Measurements from ENCODE around the gene TUBGCP3. TPM values are rescaled to one million over a fixed set of nuclear protein-coding genes. Genes with fewer than 3 reads are reported as not detected.
A peak's percentile ranks its signal among the peaks of the same experiment; 100 is the strongest.

The TUBGCP3 gene
- total and polyA plus RNA-seq, 10 donors: 9.1 to 69.8 (median 48.7) TPM

GRCh38 chr13:112441226-112441625, 146.7 kb downstream of the TUBGCP3 start:
- Histone ChIP-seq H3K4me1 (peaks cover 0 to 8% (median 2%) of the 10 kb centered on the region in 6 donors), H3K27me3 (replicated peaks in 1 of 7) (peaks cover 0 to 66% (median 18%) of the 10 kb centered on the region in 7 donors), H3K36me3 (no peaks in the 10 kb centered on the region), H3K9me3 (peaks cover 0 to 20% (median 14%) of the 10 kb centered on the region in 8 donors), H3K27ac (no peak overlapping the region), H3K4me3 (no peak overlapping the region)
- WGBS, 5 donors: 80 to 89% (median 88%) methylated on average over 17 of the region's 17 CpGs
- TF ChIP-seq POLR2AphosphoS5 (IDR thresholded peaks at IDR 0.05): no peak
- no peak for TF ChIP-seq CTCF (IDR thresholded peaks at IDR 0.05 in 8 of 11, conservative IDR thresholded peaks at IDR 0.05 in 3 of 11)
- TF ChIP-seq POLR2A (IDR thresholded peaks at IDR 0.05): no peak
- peak; percentile 51 for DNase-seq
- intact Hi-C loops (cut with DNase I; ENCODE audit: low total_unique reads): loop anchor here (5.0 kb wide), 1 partner anchor 964 kb away; no protein-coding TSS in a partner anchor

- no peak for TF ChIP-seq CTCF (IDR thresholded peaks at IDR 0.05 in 8 of 11, conservative IDR thresholded peaks at IDR 0.05 in 3 of 11)
- TF ChIP-seq POLR2AphosphoS5 (IDR thresholded peaks at IDR 0.05): no peak
- no peak for TF ChIP-seq POLR2A (IDR thresholded peaks at IDR 0.05)
- no peak overlapping the region for H3K4me3 ChIP-seq
- no peak for DNase-seq
- no peaks in the 10 kb centered on the region for H3K36me3 ChIP-seq
- peaks cover 0 to 44% (median 6%) of the 10 kb centered on the region in 7 donors for H3K27me3 ChIP-seq (replicated peaks in 1 of 7)
- WGBS, 5 donors: 40 to 89% (median 84%) methylated on average over 2 of the region's 2 CpGs
- peaks cover 0 to 2% (median under 1%) of the 10 kb centered on the region in 6 donors for H3K4me1 ChIP-seq
- intact Hi-C loops (cut with DNase I; ENCODE audit: low total_unique reads): no loop called here
- peaks cover 0 to 20% (median 14%) of the 10 kb centered on the region in 8 donors for H3K9me3 ChIP-seq
- no peak overlapping the region for H3K27ac ChIP-seq
Measured at GRCh38 chr13:112438515-112438914, 149.4 kb downstream of the TUBGCP3 start.

- Histone ChIP-seq H3K36me3 (no peaks in the 10 kb centered on the region), H3K27ac (no peak overlapping the region), H3K9me3 (peaks cover 0 to 20% (median 14%) of the 10 kb centered on the region in 8 donors), H3K4me3 (no peak overlapping the region), H3K27me3 (replicated peaks in 1 of 7) (peaks cover 0 to 39% (median 2%) of the 10 kb centered on the region in 7 donors), H3K4me1 (no peaks in the 10 kb centered on the region)
- TF ChIP-seq POLR2A (IDR thresholded peaks at IDR 0.05) (no peak), CTCF (IDR thresholded peaks at IDR 0.05 in 8 of 11, conservative IDR thresholded peaks at IDR 0.05 in 3 of 11) (no peak), POLR2AphosphoS5 (IDR thresholded peaks at IDR 0.05) (no peak)
- WGBS, 5 donors: 76 to 97% (median 89%) methylated on average over 1 of the region's 1 CpG
- intact Hi-C loops (cut with DNase I; ENCODE audit: low total_unique reads): no loop called here
- DNase-seq: no peak
Measured at GRCh38 chr13:112438094-112438493, 149.9 kb downstream of the TUBGCP3 start.

- Histone ChIP-seq H3K4me1 (no peaks in the 10 kb centered on the region), H3K27ac (no peak overlapping the region), H3K9me3 (peaks cover 0 to 20% (median 14%) of the 10 kb centered on the region in 8 donors), H3K4me3 (no peak overlapping the region), H3K36me3 (no peaks in the 10 kb centered on the region), H3K27me3 (replicated peaks in 1 of 7) (peaks cover 0 to 25% (median 0%) of the 10 kb centered on the region in 7 donors)
- DNase-seq: no peak
- WGBS, 5 donors: 85 to 86% (median 86%) methylated on average over 9 of the region's 9 CpGs
- TF ChIP-seq POLR2AphosphoS5 (IDR thresholded peaks at IDR 0.05): no peak
- no peak for TF ChIP-seq CTCF (IDR thresholded peaks at IDR 0.05 in 8 of 11, conservative IDR thresholded peaks at IDR 0.05 in 3 of 11)
- TF ChIP-seq POLR2A (IDR thresholded peaks at IDR 0.05): no peak
- intact Hi-C loops (cut with DNase I; ENCODE audit: low total_unique reads): no loop called here
Measured at GRCh38 chr13:112435973-112436372, 152.0 kb downstream of the TUBGCP3 start.

Other genes starting within 250 kb of the TUBGCP3 start
- gene SPACA7, start 211.8 kb downstream of the TUBGCP3 start, total RNA-seq: not detected
- gene SPACA7, start 211.8 kb downstream of the TUBGCP3 start, polyA plus RNA-seq: not detected
- 10 to 100 TPM; 57.3 to 91.3 (median 65.0) TPM for gene ATP11A, start 101.9 kb upstream of the TUBGCP3 start, total RNA-seq
- gene ATP11A, start 101.9 kb upstream of the TUBGCP3 start, polyA plus RNA-seq: 1 to 10 TPM; 2.7 to 5.5 (median 3.0) TPM

Data from spleen (tissue), 11 donors.